Natural killer cell (primary cell): Measurements from ENCODE around the gene ECI1. TPM values are rescaled to one million over a fixed set of nuclear protein-coding genes. Genes with fewer than 3 reads are reported as not detected.
"Not testable (repeated sequence)": the region's sequence is repeated elsewhere in the genome, so short reads cannot be mapped to it uniquely, and the experiment has no call there.

Source experiments
- ATAC-seq, 3 donors: fragments of 150-1000 bp in 2 of 3; fragments of 200-7000 bp in 1 of 3; cut with Tn5 transposase; 1 replicate in 1 of 3; 2 replicates in 2 of 3; pipeline ENCODE4 v1.10.0; 2021; ENCODE audit warnings: mild to moderate bottlenecking in 2 of 3, moderate library complexity in 2 of 3
- DNase-seq, 2 donors: peaks; one replicate each; pipeline versions ENCODE4 v3.0.0 to v3.0.0-alpha.2; 2013 to 2021; ENCODE audit warnings: mixed read lengths in 1 of 2
- H3K27ac ChIP-seq: one replicate; pipeline ENCODE4 v1.5.1; 2013; ENCODE audit warnings: mild to moderate bottlenecking, low read length
- H3K27me3 ChIP-seq: one replicate; pipeline ENCODE4 v1.6.1; 2013; ENCODE audit warnings: low read length; ENCODE audit not compliant: control insufficient read depth, insufficient read depth
- H3K36me3 ChIP-seq: one replicate; pipeline ENCODE4 v1.6.1; 2013; ENCODE audit warnings: low read length; ENCODE audit not compliant: control insufficient read depth, insufficient read depth
- H3K4me1 ChIP-seq: one replicate; pipeline ENCODE4 v1.6.1; 2013; ENCODE audit warnings: low read length; ENCODE audit not compliant: control insufficient read depth, insufficient read depth
- H3K4me3 ChIP-seq: one replicate; pipeline ENCODE4 v1.5.1; 2013; ENCODE audit warnings: low read length
- H3K9me3 ChIP-seq: one replicate; pipeline ENCODE4 v1.6.1; 2013; ENCODE audit warnings: low read length; ENCODE audit not compliant: control insufficient read depth, insufficient read depth
- H3K27ac Mint-ChIP-seq, 2 donors: one replicate each; pipeline ENCODE4 v1.8.0; 2022; ENCODE audit warnings: mild to moderate bottlenecking in 2 of 2, mixed read lengths in 2 of 2, moderate library complexity in 1 of 2
- H3K27me3 Mint-ChIP-seq, 2 donors: one replicate each; pipeline ENCODE4 v1.8.0; 2022; ENCODE audit warnings: low read depth in 2 of 2, mixed read lengths in 2 of 2
- H3K36me3 Mint-ChIP-seq: one replicate; pipeline ENCODE4 v1.8.0; 2022; ENCODE audit warnings: mixed read lengths
- H3K4me1 Mint-ChIP-seq, 2 donors: one replicate each; pipeline ENCODE4 v1.8.0; 2022; ENCODE audit warnings: mixed read lengths in 2 of 2
- H3K4me3 Mint-ChIP-seq: one replicate; pipeline ENCODE4 v1.8.0; 2022; ENCODE audit warnings: mild to moderate bottlenecking, moderate library complexity, mixed read lengths
- H3K9me3 Mint-ChIP-seq, 2 donors: one replicate each; pipeline ENCODE4 v1.8.0; 2022; ENCODE audit warnings: mixed read lengths in 2 of 2
- CTCF ChIP-seq: fragments of 200-600 bp; IDR thresholded peaks from one replicate; pipeline ENCODE4 v1.8.0; 2022; ENCODE audit warnings: antibody characterized with exemption
- WGBS: methylation state at CpG from one replicate; pipeline ENCODE4 v1.1.7; 2013; ENCODE audit warnings: missing lambda C conversion rate; ENCODE audit not compliant: insufficient coverage; 5-methylcytosine and 5-hydroxymethylcytosine counted together
- intact Hi-C: fragments of 100-400 bp; cut with micrococcal nuclease; formaldehyde crosslinking; loops from one replicate; pipeline ENCODE4 v1.14.2; 2022
- total RNA-seq, 4 donors: library from RNA; stranded (reverse); fragments of 120-200 nt in 1 of 4; gene quantifications; one replicate each; pipeline versions ENCODE4 v1.2.3 to v1.2.4, GENCODE V29; 2013 to 2022

Gene ECI1
- total RNA-seq, 3 donors from 2014 or later (not counting 1 experiment from before 2014, with no cell fraction given): 14.6 to 19.2 (median 19.0) TPM

GRCh38 chr16:2260250-2260649 lies 8.9 kb upstream of the ECI1 start:
- intact Hi-C loops: loop anchor here (10.0 kb wide), 1 partner anchor 235 kb away; the partner anchor contains the start of gene NHERF2
- WGBS: 100% methylated on average over 8 of the region's 8 CpGs

GRCh38 chr16:2258530-2258929 lies 7.1 kb upstream of the ECI1 start:
- Mint-ChIP-seq H3K27ac (peak overlapping the region in 1 of 2 donors; percentile 23), H3K4me1 (peaks cover 0 to 12% of the 10 kb centered on the region in 2 donors)
- DNase-seq, ATAC-seq, H3K9me3 Mint-ChIP-seq, H3K4me1 ChIP-seq, H3K36me3 Mint-ChIP-seq, intact Hi-C loops, H3K4me3 ChIP-seq, H3K27me3 Mint-ChIP-seq, H3K27ac ChIP-seq, H3K9me3 ChIP-seq, H3K4me3 Mint-ChIP-seq, H3K27me3 ChIP-seq: not testable (repeated sequence)
- H3K36me3 ChIP-seq: peaks cover 79% of the 10 kb centered on the region
- WGBS: 96% methylated on average over 7 of the region's 7 CpGs

More at GRCh38 chr16:2260250-2260649, 8.9 kb upstream of the ECI1 start:
- no peak for ATAC-seq
- no peak for TF ChIP-seq CTCF
- H3K36me3 Mint-ChIP-seq: peaks cover 6% of the 10 kb centered on the region
- no peak for DNase-seq
- Histone ChIP-seq H3K36me3 (peaks cover 75% of the 10 kb centered on the region), H3K27ac (no peak overlapping the region), H3K27me3 (no peaks in the 10 kb centered on the region), H3K9me3 (no peaks in the 10 kb centered on the region), H3K4me3 (no peak overlapping the region), H3K4me1 (no peaks in the 10 kb centered on the region)
- H3K4me1 Mint-ChIP-seq: peaks cover 14 to 25% of the 10 kb centered on the region in 2 donors
- no peak overlapping the region for H3K27ac Mint-ChIP-seq
- H3K9me3 Mint-ChIP-seq: no peaks in the 10 kb centered on the region
- no peaks in the 10 kb centered on the region for H3K27me3 Mint-ChIP-seq
- no peak overlapping the region for H3K4me3 Mint-ChIP-seq

- Histone ChIP-seq H3K27me3 (no peaks in the 10 kb centered on the region), H3K27ac (no peak overlapping the region), H3K4me3 (no peak overlapping the region), H3K4me1 (no peaks in the 10 kb centered on the region), H3K36me3 (peaks cover 76% of the 10 kb centered on the region), H3K9me3 (no peaks in the 10 kb centered on the region)
- WGBS: 98% methylated on average over 5 of the region's 6 CpGs
- Mint-ChIP-seq H3K27ac (no peak overlapping the region), H3K4me1 (peaks cover 0 to 10% of the 10 kb centered on the region in 2 donors), H3K9me3 (no peaks in the 10 kb centered on the region), H3K27me3 (no peaks in the 10 kb centered on the region), H3K36me3 (peaks cover 6% of the 10 kb centered on the region), H3K4me3 (no peak overlapping the region)
- no peak for TF ChIP-seq CTCF
- ATAC-seq: no peak
- intact Hi-C loops: no loop called here
- no peak for DNase-seq
Observed at GRCh38 chr16:2257726-2258125, 6.3 kb upstream of the ECI1 start.

GRCh38 chr16:2256531-2257140 lies 5.2 kb upstream of the ECI1 start:
- H3K9me3 Mint-ChIP-seq: no peaks in the 10 kb centered on the region
- TF ChIP-seq CTCF: no peak
- H3K4me1 ChIP-seq: peaks cover 8% of the 10 kb centered on the region
- WGBS: 94% methylated on average over 12 of the region's 12 CpGs
- H3K27ac ChIP-seq: no peak overlapping the region
- intact Hi-C loops: no loop called here
- no peaks in the 10 kb centered on the region for H3K9me3 ChIP-seq
- no peak overlapping the region for H3K4me3 ChIP-seq
- ATAC-seq: no peak
- peaks cover 65% of the 10 kb centered on the region for H3K36me3 ChIP-seq
- H3K27ac Mint-ChIP-seq: peak overlapping the region; percentile 14 to 71
- no peak overlapping the region for H3K4me3 Mint-ChIP-seq
- DNase-seq: no peak
- peaks cover 6% of the 10 kb centered on the region for H3K36me3 Mint-ChIP-seq
- peaks cover 0 to 9% of the 10 kb centered on the region in 2 donors for H3K4me1 Mint-ChIP-seq
- no peaks in the 10 kb centered on the region for H3K27me3 ChIP-seq
- H3K27me3 Mint-ChIP-seq: no peaks in the 10 kb centered on the region
